HG03039 (cell line): ENCODE data around the gene PSME4.
"Not testable (repeated sequence)": the region's sequence is repeated elsewhere in the genome, so short reads cannot be mapped to it uniquely, and the experiment has no call there.

Experiments
- ATAC-seq: cut with Tn5 transposase; IDR thresholded peaks from one replicate; pipeline ENCODE4 v1.9.1; 2021; ENCODE audit warnings: mild to moderate bottlenecking, moderate library complexity; ENCODE audit not compliant: unreplicated experiment

The PSME4 gene

DNA sequence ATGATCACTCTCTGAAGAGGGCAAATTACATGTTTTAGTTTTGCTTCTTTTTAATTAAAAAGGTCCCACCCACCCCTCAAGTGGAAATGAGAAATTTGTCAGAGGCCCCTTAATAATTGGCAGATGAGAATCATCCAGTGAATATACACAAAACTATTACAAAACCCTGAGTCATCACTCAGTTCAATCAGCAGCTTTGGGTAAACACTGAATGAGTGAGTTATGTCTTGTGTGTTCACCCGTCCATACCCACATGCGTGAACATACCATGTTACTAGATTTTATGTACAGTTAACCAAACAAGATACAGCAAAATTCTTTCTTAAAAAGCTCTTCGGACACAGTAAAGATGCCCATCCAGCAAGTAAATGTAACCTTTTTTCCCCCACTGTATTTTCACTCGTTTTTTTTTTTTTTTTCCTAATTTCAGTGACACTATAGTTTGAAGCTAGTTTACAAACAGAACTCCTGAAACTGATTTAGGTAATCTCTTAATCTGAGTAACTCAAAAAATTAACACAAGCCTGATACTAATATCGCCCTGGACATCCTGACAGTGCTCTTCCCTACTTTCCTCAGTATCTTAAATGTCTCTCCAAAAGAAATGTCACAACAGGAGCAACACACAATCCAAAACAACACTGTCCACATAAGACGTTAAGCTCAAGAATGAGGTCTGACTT, 1.4 kb downstream of the PSME4 start:
- ATAC-seq: no peak

DNA sequence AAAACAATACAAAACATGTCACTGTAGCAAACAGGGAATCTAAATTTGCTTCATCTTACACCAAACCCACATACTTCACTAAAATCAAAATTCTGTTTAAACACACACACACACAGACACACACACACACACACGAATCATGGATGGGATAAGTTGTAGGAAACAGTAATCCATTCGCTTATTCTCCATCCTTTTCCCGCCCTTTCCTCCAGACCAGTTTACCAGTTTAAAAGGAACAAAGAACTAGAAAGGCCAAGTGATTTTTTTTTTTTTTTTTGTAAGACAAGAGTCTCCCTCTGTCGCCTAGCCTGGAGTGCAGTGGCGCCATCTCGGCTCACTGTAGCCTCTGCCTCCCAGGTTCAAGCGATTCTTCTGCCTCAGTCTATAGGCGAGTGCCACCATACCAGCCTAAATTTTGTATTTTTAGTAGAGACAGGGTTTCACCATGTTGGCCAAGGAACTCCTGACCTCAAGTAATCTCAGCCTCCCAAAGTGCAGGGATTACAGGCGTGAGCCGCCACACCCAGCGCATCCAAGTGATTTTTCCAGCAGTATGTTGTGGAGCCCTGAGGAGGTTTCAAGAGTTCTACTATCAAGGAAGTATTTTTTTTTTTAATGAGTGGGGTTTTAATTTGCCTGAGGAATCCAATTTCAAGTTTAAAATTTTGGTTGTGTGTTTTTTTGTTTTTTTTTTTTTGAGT, 5.7 kb downstream of the PSME4 start:
- ATAC-seq: no peak

DNA sequence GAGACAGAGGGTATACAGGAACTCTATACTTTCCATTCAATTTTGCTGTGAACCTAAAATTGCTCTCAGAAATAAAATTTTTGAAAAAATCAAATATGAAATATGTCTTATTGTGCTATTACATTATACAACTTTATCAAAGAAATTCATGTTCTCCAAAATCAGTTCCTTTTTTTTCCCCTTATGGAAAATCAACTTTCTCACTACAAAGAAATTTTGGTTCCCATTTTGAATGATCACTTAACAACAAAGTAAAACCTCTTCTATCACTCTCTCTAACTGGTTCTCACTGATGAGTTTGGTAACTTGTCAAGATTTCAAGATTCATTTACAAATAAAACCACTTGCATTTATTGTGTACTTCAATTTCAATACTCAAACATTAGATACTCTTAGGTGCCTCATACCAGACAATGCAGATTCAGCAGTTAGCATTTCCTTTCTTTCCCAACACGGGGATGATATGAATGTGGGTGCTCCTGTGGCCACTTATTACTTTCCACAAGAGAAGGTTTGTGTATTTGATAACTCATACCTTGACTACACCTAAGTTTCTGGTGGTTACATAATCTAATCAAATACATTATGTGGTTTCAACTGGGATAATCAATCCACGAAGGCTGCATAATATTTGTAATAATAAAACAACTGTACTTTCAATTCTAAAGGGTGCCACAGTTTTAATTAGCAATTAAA, 6.4 kb downstream of the PSME4 start:
- no peak for ATAC-seq

DNA sequence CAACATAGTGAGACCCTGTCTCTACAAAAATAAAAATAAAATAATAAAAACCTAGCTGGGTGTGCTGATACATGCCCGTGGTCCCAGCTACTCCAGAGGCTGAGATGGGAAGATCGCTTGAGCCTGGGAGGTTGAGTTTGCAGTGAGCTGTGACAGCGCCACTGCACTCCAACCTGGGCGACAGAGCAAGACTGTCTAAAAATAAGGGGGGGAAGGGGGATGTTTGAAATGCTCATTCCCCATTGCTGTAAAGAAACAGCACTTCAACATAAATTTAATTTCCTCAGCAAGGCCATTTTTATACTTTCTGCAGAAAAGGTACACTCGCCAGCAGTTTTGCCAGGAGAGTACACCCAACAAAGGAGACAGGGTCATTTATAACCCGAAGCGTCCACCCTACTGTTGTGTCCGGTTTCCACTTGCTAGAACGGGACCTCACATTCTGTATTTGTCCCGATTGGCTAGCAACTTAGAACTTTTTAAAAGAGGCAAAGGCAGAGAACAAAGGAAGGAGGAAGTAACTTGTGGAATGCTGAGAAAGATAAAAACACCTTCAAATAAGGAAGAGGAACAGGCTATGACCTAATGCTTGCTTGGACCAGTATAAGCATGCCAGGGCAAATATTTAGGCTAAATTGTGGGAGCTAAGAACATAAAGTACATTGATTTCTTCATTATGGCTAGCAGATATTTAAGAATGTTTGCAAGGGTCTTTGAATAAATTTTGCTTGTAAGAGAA, 9.1 kb downstream of the PSME4 start:
- not testable (repeated sequence) for ATAC-seq

DNA sequence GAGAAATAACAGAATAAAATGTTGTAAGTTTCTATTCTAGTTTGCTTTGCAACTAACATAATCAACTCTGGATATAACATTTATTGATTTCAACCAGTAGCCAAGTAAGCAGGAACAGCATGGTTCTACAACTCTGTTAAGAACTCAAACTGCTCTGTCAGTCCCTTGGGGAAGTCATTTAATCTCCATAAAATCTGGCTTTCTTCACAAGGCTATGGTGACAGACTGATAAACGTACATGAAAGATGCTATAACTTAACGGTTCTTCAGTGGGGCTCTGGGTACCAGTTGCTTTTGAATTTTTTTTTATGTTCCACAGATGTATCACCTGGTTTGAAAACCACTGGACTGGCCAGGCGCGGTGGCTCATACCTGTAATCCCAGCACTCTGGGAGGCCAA, 10.3 kb downstream of the PSME4 start:
- no peak for ATAC-seq

DNA sequence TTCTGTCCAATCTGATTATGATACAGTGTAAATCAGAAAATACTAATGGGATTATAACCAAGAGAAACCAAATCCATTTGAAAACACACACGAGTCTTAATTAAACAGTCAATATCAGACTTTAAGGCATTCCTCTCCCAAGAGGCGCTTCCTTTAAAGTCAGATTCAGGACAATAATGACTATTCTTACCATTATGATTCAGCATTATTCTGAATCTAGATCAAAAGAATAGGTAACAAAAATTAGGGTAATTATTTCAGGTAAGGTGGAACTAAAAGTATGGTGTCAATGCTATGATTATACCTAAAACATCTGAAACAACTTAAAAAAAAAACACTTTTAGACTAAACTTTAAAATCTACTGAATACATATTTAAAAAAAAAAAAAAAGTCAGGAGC, 12.3 kb downstream of the PSME4 start:
- no peak for ATAC-seq

DNA sequence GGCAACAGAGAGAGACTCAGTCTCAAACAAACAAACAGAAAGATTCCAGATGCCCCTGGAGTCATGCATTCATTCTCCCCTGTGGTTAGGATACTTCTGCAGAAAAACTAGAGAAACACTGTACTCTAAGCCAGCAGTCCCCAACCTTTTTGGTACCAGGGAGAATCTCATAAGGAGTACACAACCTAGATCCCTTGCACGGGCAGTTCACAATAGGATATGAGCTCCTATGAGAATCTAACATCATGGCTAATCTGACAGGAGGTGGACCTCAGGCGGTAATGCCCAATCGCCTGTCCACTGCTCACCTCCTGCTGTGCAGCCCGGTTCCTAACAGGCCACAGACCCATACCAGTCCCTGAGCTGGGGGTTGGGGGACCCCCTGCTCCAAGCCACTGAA, 18.3 kb downstream of the PSME4 start:
- ATAC-seq: no peak

DNA sequence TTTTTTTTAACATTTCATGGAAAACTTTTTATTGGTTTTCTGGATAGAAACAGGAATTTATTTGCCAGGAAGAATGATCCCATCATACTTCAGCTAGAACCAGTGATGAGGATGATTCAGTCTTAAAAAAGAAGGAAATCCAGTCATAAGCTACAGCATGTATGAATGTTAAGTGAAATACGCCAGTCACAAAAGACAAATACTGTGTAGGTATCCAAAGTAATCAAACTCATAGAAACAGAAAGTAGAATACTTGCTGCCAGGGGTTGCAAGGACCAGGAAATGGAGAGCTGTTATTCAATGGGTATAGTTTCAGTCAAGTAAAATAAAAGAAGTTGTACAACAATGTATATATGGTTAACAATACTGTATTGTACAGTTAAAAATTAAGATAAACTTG, 21.3 kb downstream of the PSME4 start:
- no peak for ATAC-seq

DNA sequence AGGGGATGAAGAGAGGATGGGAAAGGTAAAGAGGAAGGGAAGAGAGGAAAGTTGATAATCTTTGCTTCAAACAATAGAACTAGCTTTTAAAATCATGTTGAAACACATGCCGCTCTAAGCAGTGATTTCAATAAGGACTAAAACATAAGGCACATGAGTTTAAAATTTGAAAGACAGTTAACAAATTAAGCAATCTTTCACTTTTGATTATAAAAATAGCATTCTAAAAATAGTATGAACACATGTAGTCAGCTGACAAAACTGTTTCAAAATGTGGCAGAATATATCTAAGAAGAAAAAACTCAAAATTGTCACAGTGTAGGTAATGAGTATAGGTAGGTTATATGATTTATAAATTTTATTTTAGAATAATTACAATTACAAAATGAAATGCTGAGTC, 25.3 kb downstream of the PSME4 start:
- no peak for ATAC-seq

DNA sequence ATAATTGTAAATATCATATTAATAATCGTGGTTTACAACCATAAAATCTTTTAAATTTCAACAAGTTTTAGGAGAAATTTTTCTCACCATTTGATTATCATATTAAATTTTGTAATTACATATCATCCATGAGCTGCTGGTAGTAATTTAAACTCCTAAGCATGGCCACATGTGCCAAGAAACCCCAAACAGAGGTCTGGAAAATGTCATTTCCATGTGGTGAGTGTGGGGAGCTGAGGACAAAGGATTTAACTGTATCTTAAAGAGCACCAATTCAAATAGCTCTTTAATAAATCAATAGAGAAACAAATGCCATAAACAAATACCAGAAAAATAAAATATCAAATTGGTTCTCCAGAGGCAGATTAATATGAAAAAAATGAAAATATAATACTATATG, 26.3 kb downstream of the PSME4 start:
- no peak for ATAC-seq

DNA sequence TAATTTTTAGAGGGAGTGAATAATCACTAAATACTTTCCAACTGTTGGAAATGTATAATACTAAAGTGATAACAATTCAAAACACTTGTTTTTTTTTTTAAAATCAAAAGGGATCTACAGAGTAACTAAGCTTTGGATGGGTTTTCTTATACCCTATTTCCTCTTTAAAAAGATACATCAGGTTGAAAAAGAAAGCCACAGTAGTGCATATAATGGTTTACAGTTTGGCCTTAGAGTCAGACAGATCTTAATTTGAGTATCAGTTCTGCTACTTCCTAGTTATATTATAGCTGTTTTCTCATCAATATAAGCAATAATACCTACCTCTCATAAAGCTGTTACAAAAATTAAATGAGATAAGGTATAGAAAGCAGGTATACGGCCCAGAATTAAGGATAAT, 28.5 kb downstream of the PSME4 start:
- no peak for ATAC-seq

DNA sequence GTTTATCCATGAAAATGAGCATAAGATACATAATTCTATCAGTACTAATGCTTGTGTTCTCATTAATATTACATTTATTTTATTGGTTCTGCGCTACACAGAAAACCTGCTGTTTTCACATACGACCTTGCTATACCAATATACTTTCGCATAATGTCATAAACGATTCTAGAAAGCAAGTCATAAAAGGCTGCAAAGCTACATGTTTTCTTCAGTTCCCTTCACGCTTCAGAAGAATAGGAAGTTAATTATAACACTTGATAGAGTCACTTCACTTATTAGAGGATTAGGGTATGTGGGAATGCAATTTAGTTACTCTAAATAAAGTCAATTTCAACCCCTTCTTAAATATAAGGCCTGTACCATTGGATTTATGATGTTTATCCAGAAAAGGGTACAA, 29.0 kb downstream of the PSME4 start:
- no peak for ATAC-seq

DNA sequence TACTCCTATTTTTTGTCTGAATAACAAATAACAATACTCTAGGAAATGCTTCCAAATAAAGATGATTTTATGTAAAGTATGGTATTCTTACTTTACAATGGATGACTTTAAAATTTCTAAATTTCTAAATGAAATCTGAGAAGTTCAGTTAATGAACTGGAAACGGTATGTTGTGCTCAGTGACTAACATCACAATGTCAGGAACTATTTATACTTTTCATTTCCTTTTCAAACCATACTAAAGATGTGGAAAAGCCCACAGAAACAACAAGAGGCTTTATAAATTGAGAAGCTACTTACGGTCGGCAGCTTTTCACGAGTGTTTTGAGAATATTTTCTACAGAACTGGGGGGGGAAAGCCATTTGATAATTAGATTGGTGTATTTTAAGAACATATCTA, 31.1 kb downstream of the PSME4 start:
- ATAC-seq: no peak

DNA sequence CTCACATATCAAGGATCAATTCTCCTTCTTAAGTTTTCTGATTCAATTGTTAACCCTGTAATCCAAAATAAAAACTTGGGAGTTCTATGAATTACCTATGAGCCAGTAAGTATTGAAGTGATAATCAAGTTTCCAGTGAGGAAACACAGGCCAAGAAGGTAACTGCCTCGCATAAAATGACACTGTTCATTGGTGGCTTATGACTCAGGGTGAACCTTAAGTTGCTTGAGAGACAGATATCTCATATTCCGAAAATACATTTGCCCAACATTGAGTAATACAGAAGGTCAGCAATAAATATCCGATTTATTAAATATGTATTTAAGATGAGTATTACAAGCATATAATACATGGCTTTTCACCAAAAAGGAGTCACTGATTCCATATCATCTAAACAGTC, 31.9 kb downstream of the PSME4 start:
- ATAC-seq: no peak

DNA sequence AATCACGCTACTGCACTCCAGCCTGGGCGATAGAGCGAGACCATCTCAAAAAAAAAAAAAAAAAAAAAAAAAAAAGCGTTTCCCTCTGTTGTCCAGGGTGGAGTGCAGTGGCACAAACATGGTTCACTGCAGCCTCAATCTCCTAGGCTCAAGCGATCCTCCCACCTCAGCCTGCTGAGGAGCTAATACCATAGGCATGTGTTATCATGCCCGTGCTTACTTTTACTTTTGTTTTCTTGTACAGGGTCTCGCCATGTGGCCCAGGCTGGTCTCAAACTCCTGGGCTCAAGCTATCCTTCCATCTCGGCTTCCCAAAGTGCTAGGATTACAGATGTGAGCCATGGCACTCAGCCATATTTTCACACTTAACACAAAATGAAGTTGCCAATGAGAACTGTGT, 37.5 kb downstream of the PSME4 start:
- no peak for ATAC-seq

DNA sequence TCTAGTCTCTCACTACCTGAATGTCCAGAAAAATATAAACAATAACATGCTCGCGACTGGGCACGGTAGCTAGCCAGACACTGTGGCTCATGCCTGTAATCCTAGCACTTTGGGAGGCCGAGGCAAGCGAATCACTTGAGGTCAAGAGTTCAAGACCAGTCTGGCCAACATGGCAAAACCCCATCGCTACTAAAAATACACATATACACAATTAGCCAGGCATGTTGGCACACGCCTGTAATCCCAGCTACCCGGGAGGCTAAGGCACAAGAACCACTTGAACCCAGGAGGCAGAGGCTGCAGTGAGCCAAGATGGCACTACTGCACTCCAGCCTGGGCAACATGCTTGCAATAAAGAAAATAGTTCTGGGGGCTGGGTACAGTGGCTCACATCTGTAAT, 44.5 kb downstream of the PSME4 start:
- not testable (repeated sequence) for ATAC-seq

DNA sequence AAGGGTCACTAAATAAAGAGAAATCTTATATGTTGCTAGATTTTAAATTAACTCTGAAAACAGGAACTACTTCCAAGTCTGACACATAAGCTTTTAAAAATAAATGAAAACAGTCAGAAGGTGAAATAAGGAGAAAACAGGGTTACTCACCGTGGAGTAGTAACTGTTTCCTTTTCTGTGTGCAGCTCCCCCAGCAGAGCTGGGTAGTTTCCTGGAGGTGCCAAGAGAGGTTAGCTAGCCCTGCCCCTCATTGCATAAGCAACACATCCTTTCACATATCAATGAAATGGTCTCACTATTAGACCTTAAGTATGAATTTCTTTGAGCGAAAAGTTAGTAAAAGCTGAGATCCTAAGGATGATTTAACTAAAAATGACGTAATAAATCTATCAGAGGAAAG, 57.1 kb downstream of the PSME4 start:
- ATAC-seq: no peak

DNA sequence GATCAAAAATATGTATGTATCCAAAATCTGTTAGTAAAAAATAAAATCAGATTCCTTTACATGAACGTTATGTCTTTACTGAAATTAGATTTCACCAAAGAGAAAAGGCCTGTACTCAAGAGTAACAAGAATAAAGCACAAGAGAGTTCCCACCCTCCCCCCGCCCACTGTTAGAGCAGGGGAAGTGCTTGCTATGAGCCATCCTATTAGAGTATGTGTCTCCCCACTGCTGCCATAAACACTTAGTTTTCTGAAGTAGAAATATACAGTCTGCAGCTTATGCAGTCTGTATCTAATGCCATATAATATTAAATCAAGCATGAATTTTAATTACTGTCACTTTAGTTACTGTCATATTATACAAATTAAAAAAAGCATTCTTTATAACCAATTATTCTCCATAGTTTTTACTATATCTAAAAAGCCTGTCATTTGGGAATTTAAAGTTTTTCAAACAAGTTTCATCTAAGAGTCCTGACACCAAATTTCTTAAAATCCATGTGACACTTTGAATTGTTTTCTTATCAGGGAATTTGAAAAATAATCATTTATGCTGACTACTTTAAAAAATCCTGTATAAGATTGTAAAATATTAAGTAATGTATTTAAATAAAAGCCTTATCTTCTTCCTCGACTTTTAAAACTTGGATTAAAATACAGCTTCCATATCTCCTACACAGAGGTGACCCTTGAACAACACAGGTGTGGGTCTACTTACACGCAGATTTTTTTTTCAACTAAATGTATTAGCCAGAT, 59.2 kb downstream of the PSME4 start:
- ATAC-seq: no peak

DNA sequence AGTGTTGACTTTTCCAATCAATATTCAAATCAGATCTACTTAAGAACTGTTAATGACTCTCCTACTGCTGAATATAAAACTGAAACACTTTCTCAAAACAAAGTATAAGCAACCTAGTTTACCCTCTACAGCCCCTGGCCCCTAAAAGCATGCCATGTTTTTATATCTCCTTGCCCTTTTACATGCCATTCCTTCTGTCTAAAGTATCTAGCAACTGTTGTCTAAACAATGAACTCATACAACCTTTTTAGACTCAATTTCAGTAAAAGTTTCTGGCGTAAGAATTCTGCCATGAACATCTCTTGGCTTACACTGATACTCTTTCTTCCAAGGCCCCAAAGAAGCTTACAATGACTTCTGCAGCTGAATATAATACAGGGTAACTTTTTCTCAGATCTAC, 63.2 kb downstream of the PSME4 start:
- no peak for ATAC-seq

DNA sequence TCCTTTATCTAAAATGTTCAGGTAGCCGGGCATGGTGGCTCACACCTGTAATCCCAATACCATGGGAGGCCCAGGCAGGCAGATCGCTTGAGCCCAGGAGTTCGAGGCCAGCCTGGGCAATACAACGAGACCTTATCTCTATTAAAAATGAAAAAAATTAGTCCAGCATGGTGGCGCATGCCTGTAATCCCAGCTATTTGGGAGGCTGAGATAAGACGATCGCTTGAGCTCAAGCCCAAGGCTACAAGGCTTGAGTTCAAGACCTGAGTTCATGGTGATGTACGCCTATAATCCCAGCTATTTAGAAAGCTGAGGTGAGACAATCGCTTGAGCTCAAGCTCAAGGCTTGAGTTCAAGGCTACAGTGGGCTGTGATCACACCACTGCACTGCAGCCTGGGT, 65.4 kb downstream of the PSME4 start:
- no peak for ATAC-seq

DNA sequence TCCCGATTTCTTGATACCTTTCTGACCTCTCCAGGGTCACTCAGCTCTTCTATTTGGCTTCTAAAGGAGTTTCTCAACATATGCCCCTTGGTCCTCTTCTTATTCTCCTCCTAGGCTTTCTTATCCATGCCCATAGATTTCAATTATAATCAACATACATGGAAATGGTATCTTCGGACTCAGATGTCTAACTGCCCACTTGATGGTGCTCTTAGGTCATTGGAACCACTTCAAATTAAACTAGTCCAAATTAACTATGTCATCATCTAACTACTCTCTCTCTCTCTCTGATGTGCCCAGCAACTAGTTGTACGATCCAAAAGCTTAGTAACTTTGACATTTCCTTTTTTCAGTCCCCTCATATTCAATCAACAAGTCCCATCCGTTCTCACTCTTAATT, 67.8 kb downstream of the PSME4 start:
- ATAC-seq: no peak
